Heart left ventricle (tissue), 13 donors: ENCODE results near the gene UBR3.

Experiments used
- CTCF ChIP-seq, 12 donors: fragments of 200-600 bp; sonication (generic) in 4 of 12; IDR thresholded peaks; one replicate each; pipeline versions ENCODE4 v1.5.0 to v1.8.0; 2018 to 2022; ENCODE audit warnings: antibody characterized with exemption in 12 of 12, mild to moderate bottlenecking in 5 of 12
- POLR2A ChIP-seq, 2 donors: fragments of 450-650 bp; IDR thresholded peaks; one replicate each; pipeline ENCODE4 v1.6.1; 2017; ENCODE audit warnings: antibody characterized with exemption in 2 of 2, mild to moderate bottlenecking in 2 of 2, moderate library complexity in 2 of 2
- donor health status: ischemic (EF 13 %, LVEDD 7.1; RV severe dilation, severe dysfunction).
- donor health status: DM: no; HTN: yes; CAD: no.
- donor health status: DM: no; HTN: no; CAD: no.
- donor health status: ischemic (EF 25% LVEDD 6.9; RV normal size, moderate dysfunction).
- donor health status: ischemic (EF 25% LVEDD 5.7; RV mildly dilated, moderate dysfunction).
- donor health status: ischemic (EF 35%, LVEDD 5.7; RV mildly dilated, moderate dysfunction).
- donor health status: nonischemic (EF 11% LVEDD 7.7; RV severe dilation, severe dysfunction).
- donor health status: DM: yes; HTN: yes; CAD: no.
- donor health status: PGD.
- donor health status: ischemic (EF 29% LVEDD 5.4; RV normal size, mild dysfunction).
- donor health status: nonischemic (EF 23%, LVEDD 6.1; RV moderate dilation, normal function).

DNA sequence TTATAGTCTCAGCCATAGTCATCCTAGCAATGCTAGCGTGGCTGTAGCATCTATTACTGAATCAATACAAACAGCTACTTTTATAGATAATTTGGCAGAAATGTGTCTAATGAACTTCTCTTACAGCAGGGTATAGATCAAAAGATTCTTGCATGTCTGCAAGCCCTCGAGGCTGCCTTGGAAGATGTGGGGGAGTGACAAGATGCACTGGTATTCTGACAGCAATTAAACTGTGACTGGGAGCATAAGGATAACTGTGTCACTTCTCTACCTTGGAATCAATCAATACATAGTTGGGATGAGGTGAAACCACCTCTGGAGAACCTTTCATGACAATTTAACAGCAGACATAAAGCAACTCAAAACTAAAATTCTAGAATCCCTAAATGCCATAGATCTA lies 291.4 kb downstream of the UBR3 start:
- TF ChIP-seq CTCF (IDR thresholded peaks at IDR 0.05) (no peak), POLR2A (IDR thresholded peaks at IDR 0.05) (no peak)
